IMR-90 (cell line): ENCODE measurements around the gene ATXN10. TPM values are rescaled to one million over a fixed set of nuclear protein-coding genes. Genes with fewer than 3 reads are reported as not detected.

Source experiments
- ATAC-seq: fragments of 200-7000 bp; cut with Tn5 transposase; 2 replicates; pipeline ENCODE4 v1.9.1; 2020; ENCODE audit warnings: low read depth, mild to moderate bottlenecking, moderate library complexity
- BruUV-seq: library from RNA; stranded (reverse); fragments of 400-500 nt; replicated peaks from 2 replicates; lab custom pipeline; 2021; lab: Mats Ljungman, UMichigan
- CTCF ChIA-PET: fragments of 300-600 bp; formaldehyde crosslinking; extraction: SDS; loops from one replicate; lab custom pipeline; 2021; ENCODE audit warnings: antibody characterized with exemption; lab: Yijun Ruan, JAX
- POLR2A ChIA-PET: fragments of 300-600 bp; sonication (Branson Sonifier 250); formaldehyde crosslinking; loops from one replicate; lab custom pipeline; 2022; ENCODE audit warnings: antibody characterized with exemption; ENCODE audit not compliant: unreplicated experiment; lab: Charles Lee
- DNase-seq: peaks from one replicate; pipeline ENCODE4 v3.0.0; 2013
- H2AFZ ChIP-seq: replicated peaks from 2 replicates; pipeline ENCODE3; 2013; ENCODE audit warnings: low read length, mild to moderate bottlenecking; ENCODE audit not compliant: poor library complexity
- H2AK5ac ChIP-seq: 2 replicates; pipeline ENCODE4 v1.6.1; 2013; ENCODE audit warnings: low read depth, low read length, inconsistent platforms
- H2AK9ac ChIP-seq: replicated peaks from 2 replicates; pipeline ENCODE3; 2013; ENCODE audit warnings: mild to moderate bottlenecking, low read depth, low read length, moderate library complexity; ENCODE audit not compliant: poor library complexity
- H2BK120ac ChIP-seq: 2 replicates; pipeline ENCODE4 v1.6.1; 2013; ENCODE audit warnings: low read depth, low read length, inconsistent platforms
- H2BK15ac ChIP-seq: 3 replicates; pipeline ENCODE4 v1.6.1; 2013; ENCODE audit warnings: low read depth, low read length, inconsistent platforms
- H2BK20ac ChIP-seq: 2 replicates; pipeline ENCODE4 v1.6.1; 2013; ENCODE audit warnings: low read depth, mild to moderate bottlenecking, inconsistent platforms, low read length, moderate library complexity
- H2BK5ac ChIP-seq: 2 replicates; pipeline ENCODE4 v1.6.1; 2013; ENCODE audit warnings: mild to moderate bottlenecking, low read depth, low read length, inconsistent platforms; ENCODE audit not compliant: poor library complexity, severe bottlenecking
- H3K14ac ChIP-seq: replicated peaks from 2 replicates; pipeline ENCODE4 v1.6.1; 2013; ENCODE audit warnings: low read depth, low read length, inconsistent platforms
- H3K18ac ChIP-seq: 2 replicates; pipeline ENCODE4 v1.6.1; 2013; ENCODE audit warnings: low read depth, low read length, control low read depth
- H3K23ac ChIP-seq: 2 replicates; pipeline ENCODE4 v1.6.1; 2013; ENCODE audit warnings: low read depth, low read length, inconsistent platforms
- H3K27ac ChIP-seq: 2 replicates; pipeline ENCODE4 v1.5.1; 2013; ENCODE audit warnings: mild to moderate bottlenecking, control low read depth, low read length; ENCODE audit not compliant: insufficient read depth
- H3K27me3 ChIP-seq: 2 replicates; pipeline ENCODE4 v1.6.1; 2013; ENCODE audit warnings: low read length; ENCODE audit not compliant: control insufficient read depth, insufficient read depth
- H3K36me3 ChIP-seq: 2 replicates; pipeline ENCODE4 v1.6.1; 2013; ENCODE audit warnings: low read length, mixed read lengths; ENCODE audit not compliant: control insufficient read depth, insufficient read depth
- H3K4ac ChIP-seq: 2 replicates; pipeline ENCODE4 v1.6.1; 2013; ENCODE audit warnings: low read depth, low read length, inconsistent platforms
- H3K4me1 ChIP-seq: 2 replicates; pipeline ENCODE4 v1.6.1; 2013; ENCODE audit warnings: low read length, mixed read lengths; ENCODE audit not compliant: control insufficient read depth, insufficient read depth
- H3K4me2 ChIP-seq: 2 replicates; pipeline ENCODE4 v1.6.1; 2013; ENCODE audit warnings: low read depth, mild to moderate bottlenecking, control low read depth, low read length, moderate library complexity
- H3K4me3 ChIP-seq: 2 replicates; pipeline ENCODE4 v1.5.1; 2013; ENCODE audit warnings: low read depth, mild to moderate bottlenecking, control low read depth, low read length, moderate library complexity; ENCODE audit not compliant: insufficient read depth
- H3K56ac ChIP-seq: 2 replicates; pipeline ENCODE4 v1.6.1; 2013; ENCODE audit warnings: low read length, inconsistent platforms; ENCODE audit not compliant: insufficient read depth; ENCODE audit errors: extremely low read depth
- H3K79me1 ChIP-seq, 2 experiments: 2 replicates each; pipeline ENCODE4 v1.6.1; 2013; ENCODE audit warnings: low read length in 2 of 2, inconsistent platforms in 1 of 2, low read depth in 1 of 2
- H3K9ac ChIP-seq: 2 replicates; pipeline ENCODE4 v1.6.1; 2013; ENCODE audit warnings: low read depth, low read length, control low read depth
- H3K9me1 ChIP-seq: 2 replicates; pipeline ENCODE4 v1.6.1; 2013; ENCODE audit warnings: low read length, inconsistent platforms; ENCODE audit not compliant: insufficient read depth
- H3K9me3 ChIP-seq: 2 replicates; pipeline ENCODE4 v1.6.1; 2013; ENCODE audit warnings: low read length; ENCODE audit not compliant: control insufficient read depth, insufficient read depth
- H4K20me1 ChIP-seq: 2 replicates; pipeline ENCODE4 v1.6.1; 2013; ENCODE audit warnings: low read length, inconsistent platforms; ENCODE audit not compliant: insufficient read depth
- H4K5ac ChIP-seq: 2 replicates; pipeline ENCODE4 v1.6.1; 2013; ENCODE audit warnings: mild to moderate bottlenecking, low read depth, low read length, control low read depth
- H4K8ac ChIP-seq, 2 experiments: 2 replicates each; pipeline ENCODE4 v1.6.1; 2013; ENCODE audit warnings: low read depth in 2 of 2, low read length in 2 of 2, control low read depth in 1 of 2, inconsistent platforms in 1 of 2
- H4K91ac ChIP-seq: 2 replicates; pipeline ENCODE4 v1.6.1; 2013; ENCODE audit warnings: low read depth, low read length, inconsistent platforms; ENCODE audit not compliant: insufficient read depth
- BHLHE40 ChIP-seq: fragments of 150-350 bp; IDR thresholded peaks from 2 replicates; pipeline ENCODE4 v1.6.1; 2016; ENCODE audit warnings: mild to moderate bottlenecking, low read depth, low read length
- CEBPB ChIP-seq: IDR thresholded peaks from 2 replicates; pipeline ENCODE4 v1.6.1; 2012; ENCODE audit warnings: low read depth, low read length, improper control_type of control experiment
- CHD1 ChIP-seq: IDR thresholded peaks from 2 replicates; pipeline ENCODE4 v1.6.1; 2012; ENCODE audit warnings: low read depth, low read length, improper control_type of control experiment
- CTCF ChIP-seq: conservative IDR thresholded peaks from 2 replicates; pipeline ENCODE4 v1.5.1; 2012; ENCODE audit warnings: mild to moderate bottlenecking, low read depth, low read length, improper control_type of control experiment
- ELK1 ChIP-seq: fragments of 150-350 bp; IDR thresholded peaks from 2 replicates; pipeline ENCODE4 v1.6.1; 2016; ENCODE audit warnings: low read depth, mild to moderate bottlenecking, low read length, moderate library complexity, borderline replicate concordance
- FOS ChIP-seq: fragments of 150-350 bp; IDR thresholded peaks from 2 replicates; pipeline ENCODE4 v1.6.1; 2016; ENCODE audit warnings: low read depth, low read length
- MAFK ChIP-seq: IDR thresholded peaks from 2 replicates; pipeline ENCODE4 v1.6.1; 2012; ENCODE audit warnings: low read depth, low read length, improper control_type of control experiment
- MAZ ChIP-seq: IDR thresholded peaks from 2 replicates; pipeline ENCODE4 v1.6.1; 2012; ENCODE audit warnings: low read depth, mild to moderate bottlenecking, low read length, improper control_type of control experiment, moderate library complexity, borderline replicate concordance
- MXI1 ChIP-seq: IDR thresholded peaks from 2 replicates; pipeline ENCODE4 v1.6.1; 2012; ENCODE audit warnings: low read depth, mild to moderate bottlenecking, low read length, moderate library complexity, borderline replicate concordance
- NFE2L2 ChIP-seq: fragments of 150-350 bp; IDR thresholded peaks from 2 replicates; pipeline ENCODE4 v1.6.1; 2016; ENCODE audit warnings: low read depth, mild to moderate bottlenecking, low read length
- POLR2A ChIP-seq: IDR thresholded peaks from 2 replicates; pipeline ENCODE4 v1.6.1; 2012; ENCODE audit warnings: mild to moderate bottlenecking, low read depth, low read length
- RAD21 ChIP-seq: IDR thresholded peaks from 2 replicates; pipeline ENCODE4 v1.6.1; 2012; ENCODE audit warnings: low read length, improper control_type of control experiment
- RCOR1 ChIP-seq: IDR thresholded peaks from 2 replicates; pipeline ENCODE4 v1.6.1; 2012; ENCODE audit warnings: mild to moderate bottlenecking, low read length, improper control_type of control experiment; ENCODE audit not compliant: insufficient replicate concordance
- RFX5 ChIP-seq: IDR thresholded peaks from 2 replicates; pipeline ENCODE4 v1.8.0; 2012; ENCODE audit warnings: low read depth, mild to moderate bottlenecking, low read length, moderate library complexity
- SMC3 ChIP-seq: fragments of 150-350 bp; IDR thresholded peaks from 2 replicates; pipeline ENCODE4 v1.6.1; 2016; ENCODE audit warnings: low read depth, mild to moderate bottlenecking, antibody characterized with exemption, low read length, moderate library complexity
- USF2 ChIP-seq: fragments of 150-350 bp; IDR thresholded peaks from 2 replicates; pipeline ENCODE4 v1.6.1; 2017; ENCODE audit warnings: mild to moderate bottlenecking, antibody characterized with exemption, low read length, low read depth
- WGBS, 2 experiments: methylation state at CpG; one replicate each; pipeline versions ENCODE4 v1.1.5 to v1.1.7; 2013; ENCODE audit warnings: missing lambda C conversion rate in 2 of 2; ENCODE audit not compliant: insufficient read length in 1 of 2; ENCODE audit errors: extremely low coverage in 2 of 2; 5-methylcytosine and 5-hydroxymethylcytosine counted together
- dilution Hi-C: fragments of 300-500 bp; cut with HindIII; formaldehyde crosslinking; loops from one replicate; pipeline ENCODE4 v1.14.3; 2018; ENCODE audit warnings: low sequenced_read_pairs; ENCODE audit not compliant: unreplicated experiment
- in situ Hi-C: fragments of 300-500 bp; cut with MboI; formaldehyde crosslinking; loops from 3 replicates; pipeline ENCODE4 v1.14.3; 2019; ENCODE audit warnings: low sequenced_read_pairs, inconsistent platforms, mixed read lengths
- intact Hi-C: fragments of 100-400 bp; cut with micrococcal nuclease; formaldehyde crosslinking; loops from 2 replicates; pipeline ENCODE4 v1.10.0; 2022
- polyA plus RNA-seq, 3 experiments: library from polyadenylated mRNA; depleted of rRNA; stranded (reverse); fragments of >200 nt; gene quantifications; 2 replicates each; pipeline ENCODE4 v1.2.3, GENCODE V29; 2012; ENCODE audit warnings: low replicate concordance in 1 of 3
- total RNA-seq: library from RNA; depleted of rRNA; stranded (reverse); fragments of >200 nt; gene quantifications from 2 replicates; pipeline ENCODE4 v1.2.3, GENCODE V29; 2012

The ATXN10 gene
- total and polyA plus RNA-seq, 2 of the 4 experiments (the other 2 are of a cell fraction): 116 to 231 TPM

GRCh38 chr22:45771057-45771456 lies 99.4 kb downstream of the ATXN10 start:
- Histone ChIP-seq H3K79me1 (peaks cover 45 to 63% of the 10 kb centered on the region in 2 experiments), H3K9ac (no peak overlapping the region), H3K56ac (no peak overlapping the region), H3K14ac (no peak overlapping the region), H3K4me2 (no peak overlapping the region), H4K91ac (no peak overlapping the region), H2AFZ (no peak overlapping the region), H4K5ac (no peak overlapping the region), H4K20me1 (peaks cover 48% of the 10 kb centered on the region), H3K27me3 (no peaks in the 10 kb centered on the region), H3K23ac (no peak overlapping the region), H3K36me3 (peaks cover 6% of the 10 kb centered on the region), H3K4me1 (no peaks in the 10 kb centered on the region; the same call in 1 of the 2 replicates), H2AK5ac (no peak overlapping the region), H2BK20ac (no peak overlapping the region), H3K27ac (no peak overlapping the region), H3K9me3 (no peaks in the 10 kb centered on the region), H2AK9ac (no peak overlapping the region), H4K8ac (no peak overlapping the region), H2BK15ac (no peak overlapping the region), H3K18ac (no peak overlapping the region), H2BK5ac (no peak overlapping the region), H2BK120ac (no peak overlapping the region), H3K9me1 (peaks cover 12% of the 10 kb centered on the region), H3K4ac (no peak overlapping the region), H3K4me3 (no peak overlapping the region)
- ChIA-PET CTCF (interaction anchor here (0.7 to 0.9 kb wide), 2 partner anchors 13 to 15 kb away, joined by 3 read pairs; no protein-coding TSS in a partner anchor), POLR2A (no interaction called here)
- BruUV-seq: no TSS peak
- TF ChIP-seq USF2 (no peak), POLR2A (no peak), CTCF (no peak), ELK1 (no peak), BHLHE40 (no peak), FOS (no peak), RCOR1 (no peak), CEBPB (no peak), RAD21 (no peak), SMC3 (no peak), MAFK (no peak), MXI1 (no peak), RFX5 (no peak), MAZ (no peak), CHD1 (no peak), NFE2L2 (no peak)
- intact Hi-C loops (no loop called here), dilution Hi-C loops (no loop called here), in situ Hi-C loops (no loop called here)
- WGBS, 2 experiments: no CpG with 5 or more reads among the region's 3 CpGs
- ATAC-seq (no peak), DNase-seq (no peak)
